ENCODE data around the gene TMEM120B. TPM values are rescaled to one million over a fixed set of nuclear protein-coding genes. Genes with fewer than 3 reads are reported as not detected.

TMEM120B gene
- total and polyA plus RNA-seq, 2 of the 13 experiments (the other 11 are each of a cell fraction or from before 2014, with no cell fraction given), result 7.1 to 12.9 TPM

DNA sequence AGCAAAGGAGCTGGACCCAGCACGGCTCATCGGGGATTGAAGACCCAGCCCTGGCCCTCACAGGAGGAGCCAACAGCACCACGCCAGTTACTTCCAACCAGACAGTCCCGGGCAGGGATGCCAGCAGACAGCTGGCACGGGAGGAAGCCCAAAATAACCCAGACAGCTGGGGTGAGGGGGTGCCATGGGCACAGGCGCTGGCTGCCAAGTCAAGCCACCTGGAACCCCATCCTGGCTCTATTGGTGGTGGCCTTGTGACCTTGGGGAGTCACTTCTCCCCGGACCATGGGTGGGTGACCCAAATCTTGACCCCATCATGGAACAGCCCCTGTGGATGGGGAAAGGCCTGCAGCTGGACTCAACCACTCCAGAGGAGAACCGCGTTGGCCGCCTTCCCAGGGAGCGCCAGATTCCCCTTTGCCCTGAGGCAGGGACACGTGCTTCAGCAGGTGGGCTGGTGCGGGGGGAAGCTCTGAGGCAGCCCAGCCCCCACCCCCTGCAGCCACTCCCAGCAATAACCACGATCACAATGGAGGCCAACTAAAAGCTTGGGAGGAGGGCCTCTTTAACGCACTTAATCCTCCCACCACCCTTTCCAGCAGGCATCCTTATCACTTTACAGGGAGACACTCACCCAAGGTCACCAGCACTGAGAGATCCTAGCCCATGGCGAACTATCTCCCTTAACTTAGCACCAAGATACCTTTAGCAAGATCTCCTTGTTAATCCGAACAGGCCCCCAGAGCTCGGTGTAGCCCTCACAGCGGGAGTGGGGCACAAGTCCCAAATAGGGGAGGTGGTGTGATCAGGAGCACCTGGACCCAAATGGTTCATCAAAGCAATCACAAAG, 85.6 kb downstream of the TMEM120B start (continued):
- TF ChIP-seq FOSL2 (CRISPR knock-in tag; IDR thresholded peaks at IDR 0.05), result peak; percentile 29; the same call in 1 of the 2 replicates
- TF ChIP-seq NR2F2 (IDR thresholded peaks at IDR 0.05; ENCODE audit: borderline replicate concordance, low read depth), result no peak
- peak; percentile 30; the same call in 1 of the 2 replicates for TF ChIP-seq HDAC2 (CRISPR knock-in tag; IDR thresholded peaks at IDR 0.05)
- TF ChIP-seq ZNF180 (CRISPR knock-in tag; IDR thresholded peaks at IDR 0.05; ENCODE audit: borderline replicate concordance, low read depth), result no peak
- no peak for TF ChIP-seq NR2F6 (IDR thresholded peaks at IDR 0.05)
- TF ChIP-seq NR2F6 (CRISPR knock-in tag; IDR thresholded peaks at IDR 0.05), result peak; percentile 69; the same call in 1 of the 2 replicates
- TF ChIP-seq, protein P1, sequence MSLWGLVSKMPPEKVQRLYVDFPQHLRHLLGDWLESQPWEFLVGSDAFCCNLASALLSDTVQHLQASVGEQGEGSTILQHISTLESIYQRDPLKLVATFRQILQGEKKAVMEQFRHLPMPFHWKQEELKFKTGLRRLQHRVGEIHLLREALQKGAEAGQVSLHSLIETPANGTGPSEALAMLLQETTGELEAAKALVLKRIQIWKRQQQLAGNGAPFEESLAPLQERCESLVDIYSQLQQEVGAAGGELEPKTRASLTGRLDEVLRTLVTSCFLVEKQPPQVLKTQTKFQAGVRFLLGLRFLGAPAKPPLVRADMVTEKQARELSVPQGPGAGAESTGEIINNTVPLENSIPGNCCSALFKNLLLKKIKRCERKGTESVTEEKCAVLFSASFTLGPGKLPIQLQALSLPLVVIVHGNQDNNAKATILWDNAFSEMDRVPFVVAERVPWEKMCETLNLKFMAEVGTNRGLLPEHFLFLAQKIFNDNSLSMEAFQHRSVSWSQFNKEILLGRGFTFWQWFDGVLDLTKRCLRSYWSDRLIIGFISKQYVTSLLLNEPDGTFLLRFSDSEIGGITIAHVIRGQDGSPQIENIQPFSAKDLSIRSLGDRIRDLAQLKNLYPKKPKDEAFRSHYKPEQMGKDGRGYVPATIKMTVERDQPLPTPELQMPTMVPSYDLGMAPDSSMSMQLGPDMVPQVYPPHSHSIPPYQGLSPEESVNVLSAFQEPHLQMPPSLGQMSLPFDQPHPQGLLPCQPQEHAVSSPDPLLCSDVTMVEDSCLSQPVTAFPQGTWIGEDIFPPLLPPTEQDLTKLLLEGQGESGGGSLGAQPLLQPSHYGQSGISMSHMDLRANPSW (CRISPR knock-in tag; IDR thresholded peaks at IDR 0.05; ENCODE audit: borderline replicate concordance), result no peak
- TF ChIP-seq, protein P2, sequence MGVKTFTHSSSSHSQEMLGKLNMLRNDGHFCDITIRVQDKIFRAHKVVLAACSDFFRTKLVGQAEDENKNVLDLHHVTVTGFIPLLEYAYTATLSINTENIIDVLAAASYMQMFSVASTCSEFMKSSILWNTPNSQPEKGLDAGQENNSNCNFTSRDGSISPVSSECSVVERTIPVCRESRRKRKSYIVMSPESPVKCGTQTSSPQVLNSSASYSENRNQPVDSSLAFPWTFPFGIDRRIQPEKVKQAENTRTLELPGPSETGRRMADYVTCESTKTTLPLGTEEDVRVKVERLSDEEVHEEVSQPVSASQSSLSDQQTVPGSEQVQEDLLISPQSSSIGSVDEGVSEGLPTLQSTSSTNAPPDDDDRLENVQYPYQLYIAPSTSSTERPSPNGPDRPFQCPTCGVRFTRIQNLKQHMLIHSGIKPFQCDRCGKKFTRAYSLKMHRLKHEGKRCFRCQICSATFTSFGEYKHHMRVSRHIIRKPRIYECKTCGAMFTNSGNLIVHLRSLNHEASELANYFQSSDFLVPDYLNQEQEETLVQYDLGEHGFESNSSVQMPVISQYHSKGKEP (CRISPR knock-in tag; IDR thresholded peaks at IDR 0.05), result no peak
- no peak for TF ChIP-seq EED (CRISPR knock-in tag; IDR thresholded peaks at IDR 0.05)
- 0 out of 2 replicates have a peak, but pooled peaks have one; percentile 42 for TF ChIP-seq WIZ (CRISPR knock-in tag; IDR thresholded peaks at IDR 0.05)
- TF ChIP-seq, protein P3, sequence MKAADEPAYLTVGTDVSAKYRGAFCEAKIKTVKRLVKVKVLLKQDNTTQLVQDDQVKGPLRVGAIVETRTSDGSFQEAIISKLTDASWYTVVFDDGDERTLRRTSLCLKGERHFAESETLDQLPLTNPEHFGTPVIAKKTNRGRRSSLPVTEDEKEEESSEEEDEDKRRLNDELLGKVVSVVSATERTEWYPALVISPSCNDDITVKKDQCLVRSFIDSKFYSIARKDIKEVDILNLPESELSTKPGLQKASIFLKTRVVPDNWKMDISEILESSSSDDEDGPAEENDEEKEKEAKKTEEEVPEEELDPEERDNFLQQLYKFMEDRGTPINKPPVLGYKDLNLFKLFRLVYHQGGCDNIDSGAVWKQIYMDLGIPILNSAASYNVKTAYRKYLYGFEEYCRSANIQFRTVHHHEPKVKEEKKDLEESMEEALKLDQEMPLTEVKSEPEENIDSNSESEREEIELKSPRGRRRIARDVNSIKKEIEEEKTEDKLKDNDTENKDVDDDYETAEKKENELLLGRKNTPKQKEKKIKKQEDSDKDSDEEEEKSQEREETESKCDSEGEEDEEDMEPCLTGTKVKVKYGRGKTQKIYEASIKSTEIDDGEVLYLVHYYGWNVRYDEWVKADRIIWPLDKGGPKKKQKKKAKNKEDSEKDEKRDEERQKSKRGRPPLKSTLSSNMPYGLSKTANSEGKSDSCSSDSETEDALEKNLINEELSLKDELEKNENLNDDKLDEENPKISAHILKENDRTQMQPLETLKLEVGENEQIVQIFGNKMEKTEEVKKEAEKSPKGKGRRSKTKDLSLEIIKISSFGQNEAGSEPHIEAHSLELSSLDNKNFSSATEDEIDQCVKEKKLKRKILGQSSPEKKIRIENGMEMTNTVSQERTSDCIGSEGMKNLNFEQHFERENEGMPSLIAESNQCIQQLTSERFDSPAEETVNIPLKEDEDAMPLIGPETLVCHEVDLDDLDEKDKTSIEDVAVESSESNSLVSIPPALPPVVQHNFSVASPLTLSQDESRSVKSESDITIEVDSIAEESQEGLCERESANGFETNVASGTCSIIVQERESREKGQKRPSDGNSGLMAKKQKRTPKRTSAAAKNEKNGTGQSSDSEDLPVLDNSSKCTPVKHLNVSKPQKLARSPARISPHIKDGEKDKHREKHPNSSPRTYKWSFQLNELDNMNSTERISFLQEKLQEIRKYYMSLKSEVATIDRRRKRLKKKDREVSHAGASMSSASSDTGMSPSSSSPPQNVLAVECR (CRISPR knock-in tag; IDR thresholded peaks at IDR 0.05; ENCODE audit: borderline replicate concordance), result peak; percentile 72
- peak; percentile 70 for TF ChIP-seq BHLHE40 (IDR thresholded peaks at IDR 0.05; ENCODE audit: low read length)
- no peak for TF ChIP-seq PCBP2 (optimal IDR thresholded peaks at IDR 0.05; ENCODE audit: low read depth, low read length, poor library complexity, severe bottlenecking)
- 0 out of 2 replicates have a peak, but pooled peaks have one; percentile 49 for TF ChIP-seq ZNF724P (CRISPR knock-in tag; IDR thresholded peaks at IDR 0.05; ENCODE audit: borderline replicate concordance)
- no peak for TF ChIP-seq ZBTB1 (CRISPR knock-in tag; IDR thresholded peaks at IDR 0.05; ENCODE audit: borderline replicate concordance)
- peak; percentile 55; the same call in 1 of the 2 replicates for TF ChIP-seq HOXA3 (CRISPR knock-in tag; IDR thresholded peaks at IDR 0.05)
- peak; percentile 92 for TF ChIP-seq AGO2 (optimal IDR thresholded peaks at IDR 0.05; ENCODE audit: low read depth, low read length)
- peak; percentile 82 for TF ChIP-seq ZBTB7A (CRISPR knock-in tag; IDR thresholded peaks at IDR 0.05)
- TF ChIP-seq RFX5 (IDR thresholded peaks at IDR 0.05; ENCODE audit: low read depth, low read length), result no peak
- no peak for TF ChIP-seq ZNF552 (CRISPR knock-in tag; IDR thresholded peaks at IDR 0.05; ENCODE audit: borderline replicate concordance)
- TF ChIP-seq ZNF790 (CRISPR knock-in tag; IDR thresholded peaks at IDR 0.05; ENCODE audit: borderline replicate concordance), result no peak
- TF ChIP-seq FIP1L1 (IDR thresholded peaks at IDR 0.05; ENCODE audit: borderline replicate concordance, insufficient read depth, low read depth, low read length), result no peak
